NB4 (cell line): Measurements from ENCODE around the gene MXI1.

ENCODE experiments used
- MYC ChIP-seq: IDR thresholded peaks from 2 replicates; pipeline ENCODE4 v1.6.1; 2011; ENCODE audit warnings: low read depth, low read length
- POLR2A ChIP-seq: IDR thresholded peaks from 2 replicates; pipeline ENCODE4 v1.6.1; 2011; ENCODE audit warnings: mild to moderate bottlenecking; ENCODE audit not compliant: insufficient read length; ENCODE audit errors: extremely low read depth
- TF ChIP-seq, protein P1 (sequence below): IDR thresholded peaks from one replicate; pipeline ENCODE4 v1.5.1; 2012; ENCODE audit warnings: low read depth, low read length

DNA sequence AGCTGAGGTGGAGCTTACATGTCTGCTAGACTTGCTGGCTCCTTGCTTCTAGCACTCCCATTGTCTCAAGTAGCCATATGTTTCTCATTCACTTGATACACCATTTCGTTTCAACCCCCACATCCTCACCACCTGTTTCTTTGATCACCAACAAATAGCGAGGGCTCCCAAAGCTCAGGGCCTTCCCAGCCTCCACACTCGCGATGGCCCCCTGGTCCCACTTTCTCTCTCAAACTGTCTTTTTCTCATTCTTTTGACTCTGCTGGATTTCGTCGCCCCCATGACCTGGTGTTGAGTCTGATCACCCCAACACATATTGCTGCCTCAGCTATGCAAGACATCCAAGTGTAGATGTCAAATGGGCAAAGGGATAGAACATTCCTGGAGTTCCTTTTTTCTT, 123.3 kb downstream of the MXI1 start:
- TF ChIP-seq, protein P1, sequence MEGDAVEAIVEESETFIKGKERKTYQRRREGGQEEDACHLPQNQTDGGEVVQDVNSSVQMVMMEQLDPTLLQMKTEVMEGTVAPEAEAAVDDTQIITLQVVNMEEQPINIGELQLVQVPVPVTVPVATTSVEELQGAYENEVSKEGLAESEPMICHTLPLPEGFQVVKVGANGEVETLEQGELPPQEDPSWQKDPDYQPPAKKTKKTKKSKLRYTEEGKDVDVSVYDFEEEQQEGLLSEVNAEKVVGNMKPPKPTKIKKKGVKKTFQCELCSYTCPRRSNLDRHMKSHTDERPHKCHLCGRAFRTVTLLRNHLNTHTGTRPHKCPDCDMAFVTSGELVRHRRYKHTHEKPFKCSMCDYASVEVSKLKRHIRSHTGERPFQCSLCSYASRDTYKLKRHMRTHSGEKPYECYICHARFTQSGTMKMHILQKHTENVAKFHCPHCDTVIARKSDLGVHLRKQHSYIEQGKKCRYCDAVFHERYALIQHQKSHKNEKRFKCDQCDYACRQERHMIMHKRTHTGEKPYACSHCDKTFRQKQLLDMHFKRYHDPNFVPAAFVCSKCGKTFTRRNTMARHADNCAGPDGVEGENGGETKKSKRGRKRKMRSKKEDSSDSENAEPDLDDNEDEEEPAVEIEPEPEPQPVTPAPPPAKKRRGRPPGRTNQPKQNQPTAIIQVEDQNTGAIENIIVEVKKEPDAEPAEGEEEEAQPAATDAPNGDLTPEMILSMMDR: no peak
- no peak for TF ChIP-seq MYC
- no peak for TF ChIP-seq POLR2A
